Astrocyte (in vitro differentiated cells and primary cell): ENCODE measurements around the gene PCNP. TPM values are rescaled to one million over a fixed set of nuclear protein-coding genes. Genes with fewer than 3 reads are reported as not detected.

Experiments used
- DNase-seq: peaks from one replicate; pipeline ENCODE4 v3.0.0-alpha.2; 2010; ENCODE audit warnings: low read depth
- FAIRE-seq: peaks from 2 replicates; lab custom pipeline; 2011; peaks lifted over from hg19 to GRCh38; lab: Jason Lieb, UNC
- H2AFZ ChIP-seq: 2 replicates; pipeline ENCODE4 v1.6.0; 2012; ENCODE audit warnings: low read depth, low read length, inconsistent platforms
- H3K27ac ChIP-seq: 2 replicates; pipeline ENCODE4 v1.5.1; 2011; ENCODE audit warnings: low read depth, low read length, inconsistent platforms
- H3K27me3 ChIP-seq: 2 replicates; pipeline ENCODE4 v1.6.0; 2011; ENCODE audit warnings: low read length, inconsistent platforms; ENCODE audit not compliant: insufficient read depth
- H3K36me3 ChIP-seq: 2 replicates; pipeline ENCODE4 v1.5.1; 2011; ENCODE audit warnings: low read length, inconsistent platforms; ENCODE audit not compliant: insufficient read depth
- H3K4me1 ChIP-seq: 2 replicates; pipeline ENCODE4 v1.5.1; 2011; ENCODE audit warnings: low read length, inconsistent platforms; ENCODE audit not compliant: insufficient read depth
- H3K4me2 ChIP-seq: 2 replicates; pipeline ENCODE4 v1.6.0; 2012; ENCODE audit warnings: low read length, inconsistent platforms
- H3K4me3 ChIP-seq: 2 replicates; pipeline ENCODE4 v1.5.1; 2011; ENCODE audit warnings: low read depth, mild to moderate bottlenecking, low read length, inconsistent platforms; ENCODE audit not compliant: insufficient read depth
- H3K79me2 ChIP-seq: 2 replicates; pipeline ENCODE4 v1.6.0; 2012; ENCODE audit warnings: mild to moderate bottlenecking, low read length, inconsistent platforms; ENCODE audit not compliant: insufficient read depth
- H3K9ac ChIP-seq: 2 replicates; pipeline ENCODE4 v1.6.0; 2012; ENCODE audit warnings: mild to moderate bottlenecking, low read length, inconsistent platforms
- H3K9me3 ChIP-seq: 2 replicates; pipeline ENCODE4 v1.5.1; 2012; ENCODE audit warnings: low read depth, mild to moderate bottlenecking, low read length, inconsistent platforms; ENCODE audit not compliant: insufficient read depth
- H4K20me1 ChIP-seq: 2 replicates; pipeline ENCODE4 v1.6.0; 2012; ENCODE audit warnings: low read length, inconsistent platforms; ENCODE audit not compliant: insufficient read depth
- H3K27ac Mint-ChIP-seq: one replicate; pipeline ENCODE4 v1.8.0; 2021; ENCODE audit warnings: mild to moderate bottlenecking, mixed read lengths; ENCODE audit not compliant: unreplicated experiment
- H3K27me3 Mint-ChIP-seq: one replicate; pipeline ENCODE4 v1.8.0; 2021; ENCODE audit warnings: low read depth, mixed read lengths; ENCODE audit not compliant: unreplicated experiment
- H3K36me3 Mint-ChIP-seq: one replicate; pipeline ENCODE4 v1.8.0; 2021; ENCODE audit warnings: low read depth, mixed read lengths; ENCODE audit not compliant: unreplicated experiment
- H3K4me1 Mint-ChIP-seq: one replicate; pipeline ENCODE4 v1.8.0; 2021; ENCODE audit warnings: low read depth, mixed read lengths; ENCODE audit not compliant: unreplicated experiment
- H3K4me3 Mint-ChIP-seq: one replicate; pipeline ENCODE4 v1.8.0; 2021; ENCODE audit warnings: mild to moderate bottlenecking, moderate library complexity, mixed read lengths; ENCODE audit not compliant: unreplicated experiment
- H3K9me3 Mint-ChIP-seq: one replicate; pipeline ENCODE4 v1.8.0; 2021; ENCODE audit warnings: mild to moderate bottlenecking, mixed read lengths; ENCODE audit not compliant: unreplicated experiment
- CTCF ChIP-seq: IDR thresholded peaks from 2 replicates; pipeline ENCODE4 v1.5.1; 2011; ENCODE audit warnings: low read depth, mild to moderate bottlenecking, inconsistent platforms, low read length, moderate library complexity; ENCODE audit not compliant: insufficient read depth
- EZH2 ChIP-seq: IDR thresholded peaks from 2 replicates; pipeline ENCODE4 v1.6.1; 2012; ENCODE audit warnings: mild to moderate bottlenecking, low read length, inconsistent platforms; ENCODE audit not compliant: insufficient read depth
- total RNA-seq: library from RNA; stranded (reverse); gene quantifications from 2 replicates; pipeline ENCODE4 v1.2.1, GENCODE V29; 2021

PCNP gene
- total RNA-seq, 1 donor from 2014 or later = 151 TPM

- peaks cover 14% of the 10 kb centered on the region for H3K27me3 Mint-ChIP-seq
- Histone ChIP-seq H3K36me3 (no peaks in the 10 kb centered on the region), H3K4me2 (peak overlapping the region; percentile 44), H3K4me1 (no peaks in the 10 kb centered on the region), H3K79me2 (no peaks in the 10 kb centered on the region), H4K20me1 (no peaks in the 10 kb centered on the region), H3K27ac (no peak overlapping the region), H3K4me3 (no peak overlapping the region), H3K27me3 (no peaks in the 10 kb centered on the region), H3K9me3 (no peaks in the 10 kb centered on the region), H3K9ac (no peak overlapping the region), H2AFZ (peak overlapping the region; percentile 32)
- no peaks in the 10 kb centered on the region for H3K9me3 Mint-ChIP-seq
- H3K36me3 Mint-ChIP-seq = no peaks in the 10 kb centered on the region
- H3K4me1 Mint-ChIP-seq = no peaks in the 10 kb centered on the region
- no peak overlapping the region for H3K27ac Mint-ChIP-seq
- no peak for DNase-seq
- TF ChIP-seq CTCF (no peak), EZH2 (no peak)
- FAIRE-seq = no peak
- H3K4me3 Mint-ChIP-seq = no peak overlapping the region
Observed at GRCh38 chr3:101635345-101635744, 61.4 kb downstream of the PCNP start.

GRCh38 chr3:101635954-101636798 lies 62.2 kb downstream of the PCNP start:
- DNase-seq = no peak
- H3K4me3 ChIP-seq = no peak overlapping the region

More at GRCh38 chr3:101635954-101636798, 62.2 kb downstream of the PCNP start:
- no peaks in the 10 kb centered on the region for H3K27me3 ChIP-seq
- Mint-ChIP-seq H3K27me3 (peaks cover 14% of the 10 kb centered on the region), H3K36me3 (no peaks in the 10 kb centered on the region), H3K4me3 (no peak overlapping the region), H3K27ac (no peak overlapping the region), H3K9me3 (no peaks in the 10 kb centered on the region), H3K4me1 (no peaks in the 10 kb centered on the region)
- TF ChIP-seq EZH2 (no peak), CTCF (peak; percentile 47)
- no peaks in the 10 kb centered on the region for H3K4me1 ChIP-seq
- no peaks in the 10 kb centered on the region for H3K36me3 ChIP-seq
- no peaks in the 10 kb centered on the region for H3K79me2 ChIP-seq
- FAIRE-seq = no peak
- no peak overlapping the region for H3K27ac ChIP-seq
- H3K4me2 ChIP-seq = peak overlapping the region; percentile 44
- H2AFZ ChIP-seq = peak overlapping the region; percentile 32
- H3K9ac ChIP-seq = no peak overlapping the region
- H4K20me1 ChIP-seq = no peaks in the 10 kb centered on the region
- H3K9me3 ChIP-seq = no peaks in the 10 kb centered on the region
